A549 (cell line): ENCODE measurements around the gene KRT81.

Experiments
- CBX8 ChIP-seq: fragments of 200-600 bp; sonication (generic); IDR thresholded peaks from 2 replicates; pipeline ENCODE4 v1.6.1; 2016
- CHD2 ChIP-seq: fragments of 150-350 bp; IDR thresholded peaks from 2 replicates; pipeline ENCODE4 v1.6.1; 2014; ENCODE audit warnings: low read length; ENCODE audit not compliant: partially characterized antibody
- CTCF ChIP-seq: fragments of >200 bp; sonication (Bioruptor Twin); formaldehyde crosslinking; IDR thresholded peaks from 3 replicates; pipeline ENCODE4 v1.5.1; 2016
- EP300 ChIP-seq, 2 experiments: fragments of >200 bp; sonication (Bioruptor Twin); formaldehyde crosslinking; IDR thresholded peaks; 2 replicates in 1 of 2; 3 replicates in 1 of 2; pipeline ENCODE4 v1.6.1; 2016 to 2017
- FOSB ChIP-seq: fragments of 250-450 bp; sonication (Bioruptor Pico); IDR thresholded peaks from 2 replicates; pipeline ENCODE4 v1.5.0; 2020; ENCODE audit warnings: mild to moderate bottlenecking, moderate library complexity
- FOSL2 ChIP-seq, 2 experiments: fragments of 450-650 bp in 1 of 2; fragments of >200 bp in 1 of 2; sonication (Bioruptor Twin) in 1 of 2; formaldehyde crosslinking; IDR thresholded peaks; 2 replicates each; pipeline versions ENCODE4 v1.5.0 to v1.6.1; 2016 to 2020; ENCODE audit warnings: mild to moderate bottlenecking in 1 of 2, moderate library complexity in 1 of 2
- KDM1A ChIP-seq: fragments of 200-600 bp; sonication (generic); IDR thresholded peaks from 2 replicates; pipeline ENCODE4 v1.6.1; 2016; ENCODE audit warnings: low read depth, mild to moderate bottlenecking
- MAX ChIP-seq: IDR thresholded peaks from 2 replicates; pipeline ENCODE4 v1.6.1; 2012
- POLR2A ChIP-seq: IDR thresholded peaks from 2 replicates; pipeline ENCODE4 v1.6.1; 2012; ENCODE audit warnings: mild to moderate bottlenecking, low read length
- RAD21 ChIP-seq, 2 experiments: fragments of >200 bp in 1 of 2; sonication (Bioruptor Twin) in 1 of 2; formaldehyde crosslinking in 1 of 2; IDR thresholded peaks in 1 of 2; conservative IDR thresholded peaks in 1 of 2; 2 replicates in 1 of 2; 3 replicates in 1 of 2; pipeline ENCODE4 v1.6.1; 2012 to 2018; ENCODE audit warnings: inconsistent platforms in 1 of 2
- RARB ChIP-seq: fragments of 250-450 bp; sonication (Bioruptor Pico); IDR thresholded peaks from 2 replicates; pipeline ENCODE4 v1.8.0; 2021; ENCODE audit warnings: mild to moderate bottlenecking, moderate library complexity
- SMC3 ChIP-seq: fragments of >200 bp; sonication (Bioruptor Twin); formaldehyde crosslinking; IDR thresholded peaks from 3 replicates; pipeline ENCODE4 v1.6.1; 2018; ENCODE audit warnings: inconsistent platforms

- TF ChIP-seq CTCF = no peak
- no peak for TF ChIP-seq EP300 (IDR thresholded peaks at IDR 0.05)
- no peak for TF ChIP-seq SMC3
- no peak for TF ChIP-seq CBX8
- TF ChIP-seq POLR2A = no peak
- no peak for TF ChIP-seq RARB (CRISPR knock-in tag)
- TF ChIP-seq FOSL2 (IDR thresholded peaks at IDR 0.05) = no peak
- TF ChIP-seq FOSL2 (CRISPR knock-in tag; IDR thresholded peaks at IDR 0.05) = no peak
- no peak for TF ChIP-seq FOSB (CRISPR knock-in tag)
- no peak for TF ChIP-seq KDM1A
- no peak for TF ChIP-seq CHD2
- TF ChIP-seq MAX = no peak
- TF ChIP-seq RAD21 (conservative IDR thresholded peaks at IDR 0.05 in 1 of 2, IDR thresholded peaks at IDR 0.05 in 1 of 2) = no peak
These were observed 39.7 kb upstream of the KRT81 start for GRCh38 chr12:52331039-52331438.
